ENCODE measurements around the gene FFAR4. TPM values are rescaled to one million over a fixed set of nuclear protein-coding genes. Genes with fewer than 3 reads are reported as not detected.

FFAR4 gene
- total and polyA plus RNA-seq, 2 of the 4 experiments (the other 2 are of a cell fraction) = not detected

GRCh38 chr10:93565446-93565845, 1.0 kb upstream of the FFAR4 start:
- dilution Hi-C loops (cut with HindIII; ENCODE audit: low sequenced_read_pairs, unreplicated experiment) = no loop called here

More at GRCh38 chr10:93565446-93565845, 1.0 kb upstream of the FFAR4 start:
- no CpG with 5 or more reads among the region's 3 CpGs for WGBS, 2 experiments (ENCODE audit: extremely low coverage in 2 of 2, insufficient read length in 1 of 2)
- H4K5ac ChIP-seq (ENCODE audit: low read depth, low read length) = no peak overlapping the region
- H3K36me3 ChIP-seq (ENCODE audit: control insufficient read depth, insufficient read depth, low read length) = no peaks in the 10 kb centered on the region
- H3K9me3 ChIP-seq (ENCODE audit: control insufficient read depth, insufficient read depth, low read length) = no peaks in the 10 kb centered on the region
- in situ Hi-C loops (cut with MboI; ENCODE audit: low sequenced_read_pairs) = no loop called here
- H3K9ac ChIP-seq (ENCODE audit: low read depth, low read length) = no peak overlapping the region
- ChIA-PET POLR2A (ENCODE audit: unreplicated experiment) (no interaction called here), CTCF (no interaction called here)
- ATAC-seq (ENCODE audit: low read depth) (no peak), DNase-seq (no peak)
- H3K4me3 ChIP-seq (ENCODE audit: insufficient read depth, low read depth, low read length) = no peak overlapping the region
- H3K4ac ChIP-seq (ENCODE audit: low read depth, low read length) = no peak overlapping the region
- no peak overlapping the region for H2AK5ac ChIP-seq (ENCODE audit: low read depth, low read length)
- TF ChIP-seq CHD1 (IDR thresholded peaks at IDR 0.05; ENCODE audit: low read depth, low read length) (no peak), MAFK (IDR thresholded peaks at IDR 0.05; ENCODE audit: low read depth, low read length) (no peak), RCOR1 (IDR thresholded peaks at IDR 0.05; ENCODE audit: insufficient replicate concordance, low read length) (no peak), RAD21 (IDR thresholded peaks at IDR 0.05; ENCODE audit: low read length) (no peak), ELK1 (IDR thresholded peaks at IDR 0.05; ENCODE audit: borderline replicate concordance, low read depth, low read length) (no peak), CTCF (conservative IDR thresholded peaks at IDR 0.05; ENCODE audit: low read depth, low read length) (no peak), MAZ (IDR thresholded peaks at IDR 0.05; ENCODE audit: borderline replicate concordance, low read depth, low read length) (no peak), RFX5 (IDR thresholded peaks at IDR 0.05; ENCODE audit: low read depth, low read length) (no peak), NFE2L2 (IDR thresholded peaks at IDR 0.05; ENCODE audit: low read depth, low read length) (no peak)
- no peak overlapping the region for H3K18ac ChIP-seq (ENCODE audit: low read depth, low read length)
- no TSS peak for BruUV-seq (replicated peaks)
- no peak overlapping the region for H3K4me2 ChIP-seq (ENCODE audit: low read depth, low read length)
- H3K9me1 ChIP-seq (ENCODE audit: insufficient read depth, low read length) = no peaks in the 10 kb centered on the region
- no peaks in the 10 kb centered on the region for H4K20me1 ChIP-seq (ENCODE audit: insufficient read depth, low read length)
- H4K91ac ChIP-seq (ENCODE audit: insufficient read depth, low read depth, low read length) = no peak overlapping the region
- H3K4me1 ChIP-seq (ENCODE audit: control insufficient read depth, insufficient read depth, low read length) = no peaks in the 10 kb centered on the region
- no peaks in the 10 kb centered on the region for H3K79me1 ChIP-seq (ENCODE audit: low read depth in 1 of 2, low read length in 2 of 2)
- peaks cover 61% of the 10 kb centered on the region for H3K27me3 ChIP-seq (ENCODE audit: control insufficient read depth, insufficient read depth, low read length)
- no peak overlapping the region for H3K27ac ChIP-seq (ENCODE audit: insufficient read depth, low read length)
- H2BK5ac ChIP-seq (ENCODE audit: low read depth, low read length, poor library complexity, severe bottlenecking) = no peak overlapping the region
- H2AK9ac ChIP-seq (replicated peaks; ENCODE audit: low read depth, low read length, poor library complexity) = no peak overlapping the region
- H3K23ac ChIP-seq (ENCODE audit: low read depth, low read length) = no peak overlapping the region
- no peak overlapping the region for H2BK120ac ChIP-seq (ENCODE audit: low read depth, low read length)
- H4K8ac ChIP-seq (ENCODE audit: low read depth in 2 of 2, low read length in 2 of 2) = no peak overlapping the region
- no peak overlapping the region for H3K56ac ChIP-seq (ENCODE audit: extremely low read depth, insufficient read depth, low read length)
- H2AFZ ChIP-seq (replicated peaks; ENCODE audit: low read length, poor library complexity) = no peak overlapping the region
- intact Hi-C loops (cut with micrococcal nuclease) = no loop called here
- no peak overlapping the region for H2BK20ac ChIP-seq (ENCODE audit: low read depth, low read length)
- H3K14ac ChIP-seq (replicated peaks; ENCODE audit: low read depth, low read length) = no peak overlapping the region
- H2BK15ac ChIP-seq (ENCODE audit: low read depth, low read length) = no peak overlapping the region
